HG03135 (cell line): ENCODE measurements around the gene ANKRD33B.

Experiments used
- ATAC-seq: cut with Tn5 transposase; IDR thresholded peaks from one replicate; pipeline ENCODE4 v1.9.1; 2021; ENCODE audit warnings: mild to moderate bottlenecking, moderate library complexity; ENCODE audit not compliant: unreplicated experiment

ANKRD33B gene

DNA sequence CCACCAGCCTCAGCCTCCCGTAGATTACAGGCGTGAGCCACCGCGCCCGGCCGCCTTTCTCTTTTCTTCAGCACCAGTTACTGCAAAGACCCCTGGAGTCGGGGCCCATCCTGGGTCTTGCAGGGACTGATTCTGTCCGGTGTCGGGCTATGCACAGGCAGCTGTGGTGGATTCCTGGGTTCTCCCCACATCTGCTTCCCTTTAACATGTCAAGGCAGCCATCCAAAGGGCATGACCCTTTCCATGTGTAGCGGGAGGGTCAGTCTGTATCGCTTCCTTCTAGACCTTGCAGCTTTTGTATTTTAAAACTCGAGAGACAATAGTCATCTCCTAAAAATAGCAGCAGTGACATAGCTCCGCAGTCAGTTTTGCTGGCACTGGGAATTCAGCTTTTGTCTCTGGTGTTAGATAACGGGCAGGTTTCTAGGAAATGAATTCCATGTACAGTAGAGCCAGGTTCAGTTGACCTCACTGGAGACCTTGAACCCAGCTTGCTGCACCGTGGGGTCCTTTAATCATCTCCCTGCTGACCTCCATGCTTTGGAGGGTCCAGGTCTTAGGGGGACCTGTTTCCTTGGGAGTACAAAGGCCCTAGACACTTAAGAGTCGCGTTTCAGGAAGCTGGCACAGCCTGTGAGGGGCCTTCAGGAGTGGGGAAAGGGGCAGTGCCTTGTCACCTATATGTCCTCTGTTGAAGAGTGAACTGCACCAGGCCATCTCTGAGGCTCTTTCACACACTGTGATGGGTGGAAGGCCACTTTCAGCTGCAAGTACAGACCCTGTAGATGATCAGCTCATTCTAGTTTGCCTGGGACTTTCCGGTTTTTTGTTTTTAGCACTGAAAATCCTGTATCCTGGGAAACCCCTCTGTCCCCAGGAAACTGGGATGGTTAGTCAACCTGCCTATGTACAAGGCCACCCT, 13.8 kb downstream of the ANKRD33B start:
- ATAC-seq: peak; percentile 42

- ATAC-seq: no peak
These were observed 14.4 kb downstream of the ANKRD33B start for GRCh38 chr5:10578293-10578665.

- ATAC-seq: peak; percentile 58
These were observed 15.0 kb downstream of the ANKRD33B start for GRCh38 chr5:10578869-10579268.

DNA sequence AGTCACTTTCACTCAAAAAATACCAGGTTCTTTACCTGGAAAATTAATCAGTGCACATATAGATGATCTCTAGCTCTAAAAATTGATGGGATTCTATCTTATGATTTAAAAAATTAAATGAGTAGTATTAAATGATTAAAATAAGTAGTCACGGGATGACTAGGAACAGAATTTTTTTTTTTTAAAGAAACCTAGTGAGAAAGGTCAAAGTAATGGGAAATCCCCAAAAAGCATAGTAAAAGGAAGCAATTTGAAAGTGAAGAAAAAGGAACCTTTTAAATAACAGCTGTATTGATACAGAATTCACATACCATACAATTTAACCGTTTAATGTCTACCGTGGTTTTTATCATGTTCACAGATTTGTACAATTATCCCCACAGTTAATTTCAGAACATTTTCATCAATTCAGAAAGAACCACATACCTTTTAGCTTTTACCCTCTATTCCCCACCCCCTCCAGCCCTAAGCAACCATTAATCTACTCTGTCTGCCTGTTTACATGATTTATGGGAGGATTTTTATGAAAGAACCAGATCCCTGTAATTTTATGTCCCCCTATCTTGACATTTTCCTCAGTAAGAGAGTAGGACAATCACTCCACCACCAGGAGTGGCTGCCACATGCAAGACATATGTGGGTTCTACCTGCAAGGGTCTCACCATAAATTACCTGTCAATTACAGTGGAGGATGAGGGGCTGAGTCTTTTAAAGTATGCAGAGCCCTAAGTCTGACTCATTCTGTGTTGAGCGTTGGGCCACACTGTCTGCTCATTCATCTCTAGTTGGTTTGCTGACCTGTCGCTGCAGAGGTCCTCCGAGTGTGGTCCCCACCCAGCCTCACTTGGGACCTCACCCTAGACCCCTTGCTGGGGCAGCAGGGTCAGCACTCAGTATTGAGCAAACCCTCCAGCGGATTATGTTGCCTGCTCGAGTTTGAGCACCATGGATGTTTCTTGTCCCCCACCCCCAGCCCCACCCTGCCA, 16.0 kb downstream of the ANKRD33B start:
- ATAC-seq: no peak

GRCh38 chr5:10580531-10581423, 16.9 kb downstream of the ANKRD33B start:
- no peak for ATAC-seq

- no peak for ATAC-seq
These were observed 17.5 kb downstream of the ANKRD33B start for GRCh38 chr5:10581424-10581748.

DNA sequence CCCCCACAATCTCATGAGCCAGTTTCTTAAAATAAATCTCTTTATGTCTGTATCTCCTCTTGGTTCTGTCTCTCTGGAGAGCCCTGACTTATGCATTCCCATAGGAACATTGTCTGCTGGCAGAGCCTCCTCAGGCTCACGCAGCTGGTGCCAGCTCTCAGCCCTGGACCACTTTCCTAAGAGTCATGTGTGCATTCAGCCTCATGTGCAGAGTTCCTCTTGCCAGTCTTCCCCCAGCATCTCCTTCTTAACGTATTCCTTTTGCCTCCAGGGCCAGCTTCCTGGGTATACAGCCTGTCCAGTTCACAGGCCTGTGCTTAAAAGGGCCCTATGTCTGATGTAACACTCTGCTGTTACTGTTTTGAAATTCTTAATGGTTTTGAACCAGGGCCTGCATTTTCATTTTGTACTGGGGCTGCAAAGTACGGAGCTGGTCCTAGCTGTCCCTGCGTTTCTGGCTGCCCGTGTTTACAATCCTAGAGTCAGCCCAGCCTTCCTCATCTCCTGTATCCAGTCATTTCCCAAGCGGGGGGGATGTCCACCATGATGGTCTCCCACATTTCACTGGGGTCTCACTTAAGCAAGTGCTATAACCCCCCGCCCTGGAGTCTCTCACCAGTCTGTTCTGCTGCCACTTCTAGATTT, 18.1 kb downstream of the ANKRD33B start:
- ATAC-seq: no peak

GRCh38 chr5:10582512-10582897, 18.6 kb downstream of the ANKRD33B start:
- ATAC-seq: no peak

DNA sequence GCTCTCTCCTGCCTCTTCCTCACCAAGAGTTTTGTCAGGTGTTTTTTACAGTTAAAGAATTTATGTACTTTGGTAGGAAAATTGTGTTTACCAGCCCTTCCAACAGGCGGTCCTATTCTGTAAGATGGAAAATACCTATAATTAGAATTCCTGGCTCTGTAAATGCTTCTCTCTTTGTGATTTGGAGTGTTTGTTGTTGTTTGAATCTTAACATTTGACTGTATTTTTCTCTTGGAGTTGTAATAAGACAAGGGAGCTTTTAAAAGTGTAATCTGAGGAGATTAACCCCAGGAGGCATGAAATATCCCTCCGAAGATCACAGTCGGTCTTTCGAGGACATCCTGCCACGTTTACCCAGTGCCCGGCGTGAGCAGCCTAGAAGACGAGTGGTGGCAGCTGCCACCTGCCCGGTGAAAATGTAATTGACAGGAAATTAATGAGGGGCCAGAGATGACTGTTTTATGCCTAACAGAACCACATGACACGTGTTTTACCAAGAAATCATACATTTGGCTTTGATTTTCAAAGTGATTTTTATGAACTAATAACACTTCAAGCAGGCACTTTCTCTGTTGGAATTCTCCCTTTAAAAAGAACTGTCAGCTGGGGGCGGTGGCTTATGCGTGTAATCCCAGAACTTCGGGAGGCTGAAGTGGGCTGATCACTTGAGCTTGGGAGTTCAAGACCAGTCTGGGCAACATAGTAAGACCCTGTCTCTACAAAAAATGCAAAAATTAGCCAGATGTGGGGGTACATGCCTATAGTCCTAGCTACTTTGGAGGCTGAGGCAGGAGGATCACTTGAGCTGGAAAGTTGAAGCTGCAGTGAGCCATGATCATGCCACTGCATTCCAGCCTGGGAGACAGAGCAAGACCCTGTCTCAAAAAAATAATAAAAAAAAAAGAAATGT, 20.0 kb downstream of the ANKRD33B start:
- no peak for ATAC-seq

- ATAC-seq: no peak
These were observed 21.0 kb downstream of the ANKRD33B start for GRCh38 chr5:10584714-10585517.

GRCh38 chr5:10585518-10585915, 21.6 kb downstream of the ANKRD33B start:
- no peak for ATAC-seq

- ATAC-seq: no peak
These were observed 22.1 kb downstream of the ANKRD33B start for GRCh38 chr5:10586008-10586407.

DNA sequence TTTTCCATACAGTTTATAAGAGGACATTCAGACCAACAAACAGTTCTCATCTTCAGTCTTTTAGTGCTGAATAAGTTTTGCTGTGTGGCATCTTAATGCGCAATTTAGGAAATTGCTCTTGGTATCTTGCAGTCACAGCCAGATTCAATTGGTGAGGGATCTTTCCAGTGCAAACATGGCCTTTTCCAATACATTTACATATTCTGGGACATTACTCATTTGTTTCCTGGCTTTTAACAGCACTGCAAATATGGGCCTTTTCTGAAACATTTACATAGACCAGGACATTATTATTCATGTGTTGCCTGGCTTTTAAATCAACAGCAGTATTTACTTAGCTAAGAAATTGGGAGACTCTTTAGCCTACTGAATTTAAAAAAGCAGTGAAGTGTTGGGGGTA, 22.7 kb downstream of the ANKRD33B start:
- ATAC-seq: no peak

GRCh38 chr5:10588109-10588775, 24.4 kb downstream of the ANKRD33B start:
- no peak for ATAC-seq

DNA sequence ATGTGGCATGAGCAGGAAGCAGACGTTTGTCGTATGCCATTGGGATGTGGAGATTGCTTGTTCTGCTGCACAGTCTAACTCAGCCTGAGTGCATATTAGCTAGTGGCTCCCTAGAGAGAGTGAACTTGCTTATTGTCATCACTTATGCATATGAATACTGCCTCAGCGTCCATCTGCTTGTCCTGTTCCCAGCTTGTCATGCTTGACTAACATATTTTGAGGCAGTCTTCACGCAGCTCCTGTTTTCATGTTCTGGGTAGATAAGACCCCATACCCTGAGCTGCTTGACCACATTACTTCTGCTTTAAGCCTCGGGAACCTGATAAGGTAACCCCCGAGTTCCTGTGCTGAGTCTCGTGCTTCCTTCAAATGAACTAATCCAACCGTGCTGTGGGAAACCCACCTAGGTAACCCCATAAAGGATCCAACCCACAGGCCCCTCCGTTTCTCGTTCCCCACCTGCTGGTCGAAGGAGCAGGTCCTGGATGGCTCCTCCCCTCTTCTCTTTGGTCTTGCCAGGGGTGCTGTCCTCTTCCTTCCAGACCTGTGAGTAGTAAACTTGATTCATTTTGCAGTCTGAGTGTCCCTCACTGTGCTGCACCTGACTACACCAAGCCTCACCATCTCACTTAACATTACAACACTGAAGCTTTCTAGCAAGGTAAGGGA, 25.0 kb downstream of the ANKRD33B start:
- no peak for ATAC-seq

GRCh38 chr5:10590226-10590999, 26.5 kb downstream of the ANKRD33B start:
- no peak for ATAC-seq

GRCh38 chr5:10591159-10591558, 27.3 kb downstream of the ANKRD33B start:
- no peak for ATAC-seq
